Fibroblast of pulmonary artery (primary cell): ENCODE results near the gene SPDL1.

Experiments used
- DNase-seq: peaks from one replicate; pipeline ENCODE4 v3.0.0-alpha.2; 2010; ENCODE audit warnings: low read depth
- H3K4me3 ChIP-seq: replicated peaks from 2 replicates; pipeline ENCODE4 v1.5.1; 2011; ENCODE audit warnings: low read depth, mild to moderate bottlenecking, control low read depth, low read length, moderate library complexity
- CTCF ChIP-seq: IDR thresholded peaks from 2 replicates; pipeline ENCODE4 v1.5.1; 2011; ENCODE audit warnings: mild to moderate bottlenecking, control low read depth, low read length, inconsistent platforms; ENCODE audit errors: missing control alignments

The SPDL1 gene

GRCh38 chr5:169583101-169583423 lies 511 bp upstream of the SPDL1 start:
- TF ChIP-seq CTCF = no peak
- peak overlapping the region; percentile 93 for H3K4me3 ChIP-seq
- no peak for DNase-seq

- peak overlapping the region; percentile 93 for H3K4me3 ChIP-seq
- TF ChIP-seq CTCF = no peak
Observed at GRCh38 chr5:169584998-169585451, 1.5 kb downstream of the SPDL1 start.

DNA sequence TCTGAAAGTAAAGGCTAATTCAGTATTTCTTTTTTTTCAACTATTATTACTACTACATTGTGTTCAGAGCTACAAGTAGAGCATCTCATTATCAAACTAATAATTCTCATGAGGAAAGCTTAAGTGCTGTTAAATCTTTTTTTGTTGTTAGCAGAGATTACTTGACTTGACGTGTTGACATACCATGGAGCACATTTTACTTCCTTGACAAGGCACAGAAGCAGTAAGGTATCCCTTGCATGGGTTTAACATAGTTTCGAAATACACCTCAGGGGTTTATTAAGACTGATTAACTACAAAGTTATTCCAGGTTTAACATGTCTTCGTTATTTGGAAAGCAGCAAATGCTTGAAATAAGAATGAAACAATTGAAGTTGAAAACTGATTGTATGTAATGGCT lies 7.0 kb downstream of the SPDL1 start:
- no peak for DNase-seq
- no peak for TF ChIP-seq CTCF
- H3K4me3 ChIP-seq = no peak overlapping the region

More at GRCh38 chr5:169584998-169585451, 1.5 kb downstream of the SPDL1 start:
- no peak for DNase-seq

DNA sequence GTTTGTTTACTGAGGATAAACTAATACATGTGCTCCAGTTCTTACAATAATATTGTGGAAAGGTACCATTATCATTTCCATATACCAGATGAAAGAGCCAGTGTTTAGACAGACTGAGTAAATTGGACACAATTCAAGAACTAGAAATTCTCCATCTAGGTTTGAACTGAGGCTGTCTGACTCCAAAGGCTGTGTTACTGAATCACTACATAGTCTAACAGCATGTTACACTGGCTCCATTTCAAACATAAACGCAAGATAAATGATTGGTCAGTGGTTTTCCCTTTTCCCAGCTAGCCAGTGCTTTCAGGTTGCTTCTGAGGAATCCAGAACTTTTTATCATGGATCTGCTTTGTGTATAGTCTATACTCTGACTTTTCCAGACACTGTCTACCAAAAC lies 8.1 kb downstream of the SPDL1 start:
- DNase-seq = no peak
- no peak for TF ChIP-seq CTCF
- H3K4me3 ChIP-seq = no peak overlapping the region

DNA sequence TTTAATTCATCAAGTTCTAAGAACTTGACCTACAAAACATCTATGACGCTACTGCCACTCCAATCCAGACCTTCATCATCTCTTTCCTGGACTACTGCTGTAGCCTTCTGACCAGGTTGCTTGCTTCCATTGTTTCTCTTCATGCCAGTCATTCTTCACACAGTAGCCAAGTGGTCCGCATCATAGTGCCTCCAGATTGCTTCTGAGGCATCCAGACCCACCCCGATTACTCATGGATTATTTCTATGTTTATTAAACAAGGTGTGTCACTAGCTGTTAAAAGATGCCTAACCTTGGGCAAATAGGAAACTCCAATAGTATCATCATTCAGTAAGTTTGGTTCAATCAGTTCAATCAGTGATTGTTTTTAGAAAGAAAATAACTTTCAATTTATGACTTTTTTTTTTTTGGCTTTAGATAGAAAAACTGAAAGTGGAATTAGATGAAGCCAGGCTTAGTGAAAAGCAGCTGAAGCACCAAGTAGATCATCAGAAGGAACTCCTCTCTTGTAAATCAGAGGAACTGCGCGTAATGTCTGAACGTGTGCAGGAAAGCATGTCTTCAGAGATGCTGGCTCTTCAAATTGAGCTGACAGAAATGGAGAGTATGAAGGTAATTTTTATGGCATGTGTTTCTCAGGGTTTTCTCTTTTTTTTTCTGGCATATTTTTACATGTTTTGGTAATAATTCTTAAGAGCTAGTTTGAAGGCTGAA lies 9.5 kb downstream of the SPDL1 start:
- no peak for TF ChIP-seq CTCF
- H3K4me3 ChIP-seq = no peak overlapping the region

DNA sequence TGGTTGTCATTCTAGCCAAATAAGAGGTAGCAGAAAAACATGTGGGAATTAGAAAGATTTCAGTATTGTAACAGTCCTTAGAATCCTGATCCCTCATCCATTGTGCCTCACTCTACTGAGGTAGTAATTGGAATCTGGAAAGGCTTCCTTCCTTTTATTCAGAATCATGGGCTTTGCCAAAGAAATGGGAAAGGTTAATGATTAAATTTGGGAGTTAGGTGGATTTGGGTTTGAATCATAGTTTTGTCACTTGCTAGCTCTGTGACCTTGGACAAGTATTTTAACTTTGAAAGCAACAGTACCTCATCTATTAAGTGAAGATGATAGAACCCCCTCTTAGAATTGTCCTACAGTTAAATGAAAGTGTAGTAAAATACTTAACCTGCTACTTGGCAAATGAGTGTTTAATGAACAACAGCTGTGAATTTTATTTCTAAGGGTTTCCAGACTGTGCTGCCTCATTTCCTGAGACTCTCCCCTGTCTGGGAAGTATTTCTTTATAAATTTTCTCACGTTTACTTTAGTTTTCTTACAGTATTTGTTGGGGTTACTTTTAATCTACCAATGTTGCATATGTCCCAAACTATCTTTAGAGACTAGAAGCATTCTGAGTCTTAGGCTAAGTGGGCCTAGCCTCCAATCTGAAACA lies 11.7 kb downstream of the SPDL1 start:
- TF ChIP-seq CTCF = no peak
- no peak overlapping the region for H3K4me3 ChIP-seq
- no peak for DNase-seq

More for the DNA sequence above, 9.5 kb downstream of the SPDL1 start:
- DNase-seq = no peak

DNA sequence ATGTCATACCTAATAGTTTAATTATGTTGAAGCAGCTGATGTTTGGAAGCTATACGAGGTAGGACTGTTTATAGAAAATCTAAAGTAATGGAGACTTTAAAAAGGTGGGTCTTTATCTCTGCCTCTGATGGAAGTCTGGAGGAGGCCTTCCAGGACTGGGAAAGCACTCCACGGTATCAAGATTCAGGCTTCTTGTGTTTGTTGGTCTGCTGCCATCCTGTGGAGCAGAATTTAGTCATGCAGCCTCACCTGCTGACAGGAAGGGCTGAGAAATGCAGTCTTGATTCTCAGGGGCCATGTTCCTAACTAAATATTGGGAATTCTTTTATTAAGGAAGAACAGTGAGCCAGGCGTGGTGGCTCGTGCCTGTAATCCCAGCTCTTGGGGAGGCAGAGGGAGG lies 15.9 kb downstream of the SPDL1 start:
- no peak for DNase-seq
- no peak overlapping the region for H3K4me3 ChIP-seq
- no peak for TF ChIP-seq CTCF
